Suprapubic skin (tissue), 4 donors: ENCODE results near the gene THAP11. TPM values are rescaled to one million over a fixed set of nuclear protein-coding genes. Genes with fewer than 3 reads are reported as not detected.

ENCODE experiments used
- DNase-seq, 2 donors: peaks; one replicate each; pipeline ENCODE4 v3.0.0-alpha.2; 2019; ENCODE audit warnings: low spot score in 2 of 2
- H3K27ac ChIP-seq: fragments of 200-600 bp; sonication (generic); one replicate; pipeline ENCODE4 v1.5.1; 2019
- H3K27me3 ChIP-seq: fragments of 200-600 bp; sonication (generic); one replicate; pipeline ENCODE4 v1.5.1; 2019
- H3K36me3 ChIP-seq: fragments of 200-600 bp; sonication (generic); one replicate; pipeline ENCODE4 v1.5.1; 2019
- H3K4me1 ChIP-seq: fragments of 200-600 bp; sonication (generic); one replicate; pipeline ENCODE4 v1.5.1; 2019
- H3K4me3 ChIP-seq: fragments of 200-600 bp; sonication (generic); one replicate; pipeline ENCODE4 v1.5.1; 2019; ENCODE audit warnings: mild to moderate bottlenecking
- H3K9me3 ChIP-seq: fragments of 200-600 bp; sonication (generic); one replicate; pipeline ENCODE4 v1.5.1; 2019
- EP300 ChIP-seq: sonication (generic); formaldehyde crosslinking; IDR thresholded peaks from one replicate; pipeline ENCODE4 v1.6.1; 2017; ENCODE audit warnings: antibody characterized with exemption
- POLR2A ChIP-seq, 2 donors: fragments of 450-650 bp; IDR thresholded peaks; one replicate each; pipeline ENCODE4 v1.6.1; 2017; ENCODE audit warnings: antibody characterized with exemption in 2 of 2, mild to moderate bottlenecking in 2 of 2, moderate library complexity in 2 of 2
- POLR2AphosphoS5 ChIP-seq, 3 donors: sonication (generic); formaldehyde crosslinking; IDR thresholded peaks; one replicate each; pipeline ENCODE4 v1.6.1; 2017; ENCODE audit warnings: antibody characterized with exemption in 3 of 3
- WGBS: methylation state at CpG from one replicate; pipeline ENCODE4 v1.1.5; 2018; 5-methylcytosine and 5-hydroxymethylcytosine counted together
- total RNA-seq, 4 donors: library from RNA; depleted of rRNA; stranded (reverse); fragments of >200 nt; gene quantifications; one replicate each; pipeline ENCODE4 v1.1.0, GENCODE V29; 2016
- TF ChIP-seq, protein P1 (sequence below), 2 donors: fragments of 200-600 bp in 1 of 2; fragments of 450-650 bp in 1 of 2; sonication (generic) in 1 of 2; IDR thresholded peaks; one replicate each; pipeline ENCODE4 v1.5.1; 2016 to 2019; ENCODE audit warnings: antibody characterized with exemption in 2 of 2, mild to moderate bottlenecking in 1 of 2, moderate library complexity in 1 of 2

The THAP11 gene
- total RNA-seq, 4 donors from 2014 or later, result 45.7 to 92.0 (median 76.4) TPM

DNA sequence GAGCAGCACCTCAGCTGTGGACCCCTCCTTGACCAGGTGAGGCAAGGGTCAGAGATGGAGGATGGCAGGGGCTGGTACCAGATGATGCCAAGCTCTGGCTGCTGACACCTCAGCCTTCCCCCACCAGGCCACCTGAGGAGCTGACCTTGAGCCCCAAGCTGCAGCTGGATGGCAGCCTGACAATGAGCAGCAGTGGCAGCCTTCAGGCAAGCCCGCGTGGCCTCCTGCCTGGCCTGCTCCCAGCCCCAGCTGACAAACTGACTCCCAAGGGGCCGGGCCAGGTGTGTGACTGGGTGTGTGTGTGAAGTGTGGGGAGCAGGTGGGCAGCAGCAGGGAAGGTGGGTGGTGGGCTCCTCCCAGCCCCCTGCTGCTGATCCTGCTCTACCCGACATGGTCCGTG lies 37.8 kb downstream of the THAP11 start:
- TF ChIP-seq, protein P1, sequence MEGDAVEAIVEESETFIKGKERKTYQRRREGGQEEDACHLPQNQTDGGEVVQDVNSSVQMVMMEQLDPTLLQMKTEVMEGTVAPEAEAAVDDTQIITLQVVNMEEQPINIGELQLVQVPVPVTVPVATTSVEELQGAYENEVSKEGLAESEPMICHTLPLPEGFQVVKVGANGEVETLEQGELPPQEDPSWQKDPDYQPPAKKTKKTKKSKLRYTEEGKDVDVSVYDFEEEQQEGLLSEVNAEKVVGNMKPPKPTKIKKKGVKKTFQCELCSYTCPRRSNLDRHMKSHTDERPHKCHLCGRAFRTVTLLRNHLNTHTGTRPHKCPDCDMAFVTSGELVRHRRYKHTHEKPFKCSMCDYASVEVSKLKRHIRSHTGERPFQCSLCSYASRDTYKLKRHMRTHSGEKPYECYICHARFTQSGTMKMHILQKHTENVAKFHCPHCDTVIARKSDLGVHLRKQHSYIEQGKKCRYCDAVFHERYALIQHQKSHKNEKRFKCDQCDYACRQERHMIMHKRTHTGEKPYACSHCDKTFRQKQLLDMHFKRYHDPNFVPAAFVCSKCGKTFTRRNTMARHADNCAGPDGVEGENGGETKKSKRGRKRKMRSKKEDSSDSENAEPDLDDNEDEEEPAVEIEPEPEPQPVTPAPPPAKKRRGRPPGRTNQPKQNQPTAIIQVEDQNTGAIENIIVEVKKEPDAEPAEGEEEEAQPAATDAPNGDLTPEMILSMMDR (IDR thresholded peaks at IDR 0.05), result no peak
- Histone ChIP-seq H3K36me3 (peaks cover 76% of the 10 kb centered on the region), H3K4me3 (no peak overlapping the region), H3K27ac (no peak overlapping the region), H3K4me1 (peaks cover 24% of the 10 kb centered on the region), H3K27me3 (no peaks in the 10 kb centered on the region), H3K9me3 (no peaks in the 10 kb centered on the region)
- 84% methylated on average over 3 of the region's 5 CpGs for WGBS
- no peak for DNase-seq

DNA sequence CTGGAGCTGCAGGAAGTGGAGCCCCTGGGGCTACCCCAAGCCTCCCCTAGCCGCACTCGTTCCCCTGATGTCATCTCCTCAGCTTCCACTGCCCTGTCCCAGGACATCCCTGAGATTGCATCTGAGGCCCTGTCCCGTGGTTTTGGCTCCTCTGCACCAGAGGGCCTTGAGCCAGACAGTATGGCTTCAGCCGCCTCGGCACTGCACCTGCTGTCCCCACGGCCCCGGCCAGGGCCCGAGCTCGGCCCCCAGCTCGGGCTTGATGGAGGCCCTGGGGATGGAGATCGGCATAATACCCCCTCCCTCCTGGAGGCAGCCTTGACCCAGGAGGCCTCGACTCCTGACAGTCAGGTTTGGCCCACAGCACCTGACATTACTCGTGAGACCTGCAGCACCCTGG lies 38.5 kb downstream of the THAP11 start:
- no peak for DNase-seq
- no peak for TF ChIP-seq POLR2AphosphoS5 (IDR thresholded peaks at IDR 0.05)
- Histone ChIP-seq H3K4me3 (no peak overlapping the region), H3K4me1 (peaks cover 22% of the 10 kb centered on the region), H3K36me3 (peaks cover 80% of the 10 kb centered on the region), H3K27ac (no peak overlapping the region), H3K9me3 (no peaks in the 10 kb centered on the region), H3K27me3 (no peaks in the 10 kb centered on the region)
- 88% methylated on average over 11 of the region's 13 CpGs for WGBS

DNA sequence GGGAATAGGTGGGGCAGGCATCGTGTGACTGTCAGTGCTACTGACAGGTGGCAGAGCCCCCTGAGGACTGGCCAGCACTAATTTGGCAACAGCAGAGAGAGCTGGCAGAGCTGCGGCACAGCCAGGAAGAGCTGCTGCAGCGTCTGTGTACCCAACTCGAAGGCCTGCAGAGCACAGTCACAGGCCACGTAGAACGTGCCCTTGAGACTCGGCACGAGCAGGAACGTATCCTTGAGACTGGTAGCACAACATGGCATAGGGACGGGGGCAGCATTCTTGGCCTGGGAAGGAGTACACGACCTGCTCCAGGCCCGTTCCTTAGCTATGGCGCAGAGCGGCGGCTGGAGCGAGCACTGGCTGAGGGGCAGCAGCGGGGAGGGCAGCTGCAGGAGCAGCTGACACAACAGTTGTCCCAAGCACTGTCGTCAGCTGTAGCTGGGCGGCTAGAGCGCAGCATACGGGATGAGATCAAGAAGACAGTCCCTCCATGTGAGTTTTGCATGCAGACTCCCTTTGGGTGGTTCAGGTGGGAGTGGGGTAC lies 39.6 kb downstream of the THAP11 start:
- Histone ChIP-seq H3K27me3 (no peaks in the 10 kb centered on the region), H3K9me3 (no peaks in the 10 kb centered on the region), H3K27ac (no peak overlapping the region), H3K4me1 (peaks cover 16% of the 10 kb centered on the region), H3K36me3 (peaks cover 87% of the 10 kb centered on the region), H3K4me3 (no peak overlapping the region)
- no peak for DNase-seq
- TF ChIP-seq EP300, result no peak
- TF ChIP-seq POLR2AphosphoS5 (IDR thresholded peaks at IDR 0.05), result no peak
- TF ChIP-seq, protein P1 (IDR thresholded peaks at IDR 0.05), result no peak
- TF ChIP-seq POLR2A (IDR thresholded peaks at IDR 0.05), result no peak
- 94% methylated on average over 21 of the region's 21 CpGs for WGBS

DNA sequence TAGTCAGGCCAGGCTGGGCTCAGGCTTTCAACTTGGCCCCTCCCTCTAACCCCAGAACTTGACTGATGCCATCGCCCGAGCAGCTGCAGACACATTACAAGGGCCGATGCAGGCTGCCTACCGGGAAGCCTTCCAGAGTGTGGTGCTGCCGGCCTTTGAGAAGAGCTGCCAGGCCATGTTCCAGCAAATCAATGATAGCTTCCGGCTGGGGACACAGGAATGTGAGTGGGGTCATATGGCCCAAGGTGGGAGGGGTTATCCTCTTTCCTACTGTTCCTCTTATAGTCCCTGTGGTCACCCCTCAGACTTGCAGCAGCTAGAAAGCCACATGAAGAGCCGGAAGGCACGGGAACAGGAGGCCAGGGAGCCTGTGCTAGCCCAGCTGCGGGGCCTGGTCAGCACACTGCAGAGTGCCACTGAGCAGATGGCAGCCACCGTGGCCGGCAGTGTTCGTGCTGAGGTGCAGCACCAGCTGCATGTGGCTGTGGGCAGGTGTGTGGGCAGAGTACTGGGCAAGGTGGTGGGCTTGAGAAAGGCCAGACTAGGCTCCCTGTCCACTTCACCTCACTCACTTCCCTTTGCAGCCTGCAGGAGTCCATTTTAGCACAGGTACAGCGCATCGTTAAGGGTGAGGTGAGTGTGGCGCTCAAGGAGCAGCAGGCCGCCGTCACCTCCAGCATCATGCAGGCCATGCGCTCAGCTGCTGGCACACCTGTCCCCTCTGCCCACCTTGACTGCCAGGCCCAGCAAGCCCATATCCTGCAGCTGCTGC lies 40.4 kb downstream of the THAP11 start:
- H3K27me3 ChIP-seq, result no peaks in the 10 kb centered on the region
- no peak overlapping the region for H3K4me3 ChIP-seq
- no peak for DNase-seq
- H3K27ac ChIP-seq, result no peak overlapping the region
- TF ChIP-seq, protein P1 (IDR thresholded peaks at IDR 0.05), result no peak
- TF ChIP-seq POLR2A (IDR thresholded peaks at IDR 0.05) (no peak), EP300 (no peak), POLR2AphosphoS5 (IDR thresholded peaks at IDR 0.05) (no peak)
- peaks cover 16% of the 10 kb centered on the region for H3K4me1 ChIP-seq
- peaks cover 82% of the 10 kb centered on the region for H3K36me3 ChIP-seq
- 78% methylated on average over 16 of the region's 18 CpGs for WGBS
- H3K9me3 ChIP-seq, result no peaks in the 10 kb centered on the region

DNA sequence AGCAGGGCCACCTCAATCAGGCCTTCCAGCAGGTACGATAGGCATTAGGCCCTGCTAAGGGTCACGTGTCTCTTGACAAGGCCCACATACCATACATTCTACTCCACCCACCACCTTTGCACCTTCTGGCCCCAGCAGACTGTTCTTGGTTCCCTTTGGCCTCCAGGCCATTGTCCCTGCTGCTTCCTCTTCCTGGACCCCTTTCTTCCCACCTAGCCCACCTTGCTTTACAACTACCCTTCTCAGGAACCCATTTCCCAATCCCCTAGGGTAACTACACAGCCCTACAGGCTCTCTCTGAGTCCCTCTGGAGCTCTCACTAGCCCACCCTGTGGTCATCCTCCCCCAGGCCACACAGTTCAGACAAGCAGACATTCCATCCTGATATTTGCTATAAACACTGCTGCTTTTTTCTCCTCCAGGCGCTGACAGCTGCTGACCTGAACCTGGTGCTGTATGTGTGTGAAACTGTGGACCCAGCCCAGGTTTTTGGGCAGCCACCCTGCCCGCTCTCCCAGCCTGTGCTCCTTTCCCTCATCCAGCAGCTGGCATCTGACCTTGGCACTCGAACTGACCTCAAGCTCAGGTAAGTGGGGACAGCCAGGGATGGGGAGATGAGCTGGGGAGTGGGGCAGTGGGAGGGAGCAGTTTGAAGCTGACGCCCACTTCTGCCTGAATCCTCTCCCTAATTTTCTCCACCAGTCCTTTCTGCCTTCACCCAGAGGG lies 41.2 kb downstream of the THAP11 start:
- Histone ChIP-seq H3K27me3 (no peaks in the 10 kb centered on the region), H3K36me3 (peaks cover 75% of the 10 kb centered on the region), H3K4me3 (no peak overlapping the region), H3K4me1 (peaks cover 16% of the 10 kb centered on the region), H3K9me3 (no peaks in the 10 kb centered on the region), H3K27ac (no peak overlapping the region)
- TF ChIP-seq, protein P1 (IDR thresholded peaks at IDR 0.05), result no peak
- TF ChIP-seq POLR2AphosphoS5 (IDR thresholded peaks at IDR 0.05) (no peak), POLR2A (IDR thresholded peaks at IDR 0.05) (no peak), EP300 (no peak)
- DNase-seq, result no peak
- 84% methylated on average over 6 of the region's 6 CpGs for WGBS
